ENCODE data around the gene WDFY3. TPM values are rescaled to one million over a fixed set of nuclear protein-coding genes. Genes with fewer than 3 reads are reported as not detected.
A peak's percentile ranks its signal among the peaks of the same experiment; 100 is the strongest.

WDFY3 gene
- polyA plus RNA-seq, 2 of the 4 experiments (the other 2 are of a cell fraction), result 6.6 to 25.1 TPM

- no peak for TF ChIP-seq MAZ (IDR thresholded peaks at IDR 0.05; ENCODE audit: borderline replicate concordance, low read depth, low read length)
- no peak for TF ChIP-seq KDM5A (IDR thresholded peaks at IDR 0.05)
Observed at GRCh38 chr4:84924434-84924833, 42.1 kb downstream of the WDFY3 start (continued).

GRCh38 chr4:84920617-84921016 is 45.9 kb downstream of the WDFY3 start:
- Histone ChIP-seq H3K4me3 (no peak overlapping the region), H3K9me3 (no peaks in the 10 kb centered on the region), H3K4me1 (peaks cover 3% of the 10 kb centered on the region; the same call in 1 of the 3 replicates), H3K27ac (peak overlapping the region; percentile 7 to 65; a peak in 2 of 6 replicates), H3K4me2 (no peak overlapping the region)
- FAIRE-seq, result no peak
- TF ChIP-seq BCL3 (IDR thresholded peaks at IDR 0.05) (no peak), RAD21 (conservative IDR thresholded peaks at IDR 0.05 in 1 of 2, IDR thresholded peaks at IDR 0.05 in 1 of 2) (no peak), HEYL (CRISPR knock-in tag; IDR thresholded peaks at IDR 0.05) (no peak), JUNB (IDR thresholded peaks at IDR 0.05) (no peak), EHF (CRISPR knock-in tag; IDR thresholded peaks at IDR 0.05) (no peak), EP300 (IDR thresholded peaks at IDR 0.05) (no peak), ZFP36 (IDR thresholded peaks at IDR 0.05; ENCODE audit: borderline replicate concordance, partially characterized antibody) (no peak), SMC3 (IDR thresholded peaks at IDR 0.05) (no peak), GATA3 (IDR thresholded peaks at IDR 0.05; ENCODE audit: borderline replicate concordance) (no peak), ESRRA (IDR thresholded peaks at IDR 0.05; ENCODE audit: borderline replicate concordance, low read length) (no peak)
- DNase-seq (ENCODE audit: low read depth in 1 of 2, low spot score in 1 of 2), result no peak
- 93% methylated on average over 3 of the region's 3 CpGs for WGBS (ENCODE audit: missing lambda C conversion rate)
- no peak for ATAC-seq
- POLR2A ChIA-PET, result no interaction called here
- CTCF ChIA-PET, result no interaction called here

- WGBS (ENCODE audit: missing lambda C conversion rate), result 92% methylated on average over 3 of the region's 3 CpGs
- ChIA-PET POLR2A (no interaction called here), CTCF (interaction anchor here (0.6 kb wide), 2 partner anchors 87 to 172 kb away, joined by 5 read pairs; no protein-coding TSS in a partner anchor)
- H3K4me1 ChIP-seq, result peaks cover 3% of the 10 kb centered on the region; the same call in 1 of the 3 replicates
- no peak for TF ChIP-seq ZNF302 (CRISPR knock-in tag; IDR thresholded peaks at IDR 0.05)
- no peak for TF ChIP-seq SMC3 (IDR thresholded peaks at IDR 0.05)
- no peak for TF ChIP-seq POLR2A (IDR thresholded peaks at IDR 0.05; ENCODE audit: low read length)
- TF ChIP-seq CTCF (IDR thresholded peaks at IDR 0.05), result no peak
- no peak for TF ChIP-seq HOXB13 (CRISPR knock-in tag; IDR thresholded peaks at IDR 0.05; ENCODE audit: low read depth)
- no peak for TF ChIP-seq RCOR1 (IDR thresholded peaks at IDR 0.05; ENCODE audit: low read depth, low read length)
- no peak for TF ChIP-seq HES2 (IDR thresholded peaks at IDR 0.05)
- TF ChIP-seq ESRRA (IDR thresholded peaks at IDR 0.05; ENCODE audit: borderline replicate concordance, low read length), result no peak
- no peak for TF ChIP-seq NR3C1 (IDR thresholded peaks at IDR 0.05)
- TF ChIP-seq RNF2 (IDR thresholded peaks at IDR 0.05; ENCODE audit: borderline replicate concordance, low read depth), result no peak
- TF ChIP-seq RARB (CRISPR knock-in tag; IDR thresholded peaks at IDR 0.05), result no peak
- no peak for TF ChIP-seq EP300 (IDR thresholded peaks at IDR 0.05)
- TF ChIP-seq EHMT2 (IDR thresholded peaks at IDR 0.05; ENCODE audit: low read depth), result no peak
- no peak for TF ChIP-seq HOXA7 (CRISPR knock-in tag; IDR thresholded peaks at IDR 0.05)
- ATAC-seq (no peak), DNase-seq (ENCODE audit: low read depth in 1 of 2, low spot score in 1 of 2) (no peak), FAIRE-seq (no peak)
- no peak overlapping the region for H3K4me2 ChIP-seq
- no peak overlapping the region for H3K27ac ChIP-seq
- H3K9me3 ChIP-seq, result no peaks in the 10 kb centered on the region
- H3K4me3 ChIP-seq, result no peak overlapping the region
Observed at GRCh38 chr4:84917869-84918600, 48.5 kb downstream of the WDFY3 start.
